IPS DF 19.7 (cell line): ENCODE measurements around the gene PAX2.
A peak's percentile ranks its signal among the peaks of the same experiment; 100 is the strongest.

Experiments used
- DNase-seq: peaks from one replicate; pipeline ENCODE4 v3.0.0-alpha.2; 2013; ENCODE audit warnings: low read depth, low spot score

The PAX2 gene

DNA sequence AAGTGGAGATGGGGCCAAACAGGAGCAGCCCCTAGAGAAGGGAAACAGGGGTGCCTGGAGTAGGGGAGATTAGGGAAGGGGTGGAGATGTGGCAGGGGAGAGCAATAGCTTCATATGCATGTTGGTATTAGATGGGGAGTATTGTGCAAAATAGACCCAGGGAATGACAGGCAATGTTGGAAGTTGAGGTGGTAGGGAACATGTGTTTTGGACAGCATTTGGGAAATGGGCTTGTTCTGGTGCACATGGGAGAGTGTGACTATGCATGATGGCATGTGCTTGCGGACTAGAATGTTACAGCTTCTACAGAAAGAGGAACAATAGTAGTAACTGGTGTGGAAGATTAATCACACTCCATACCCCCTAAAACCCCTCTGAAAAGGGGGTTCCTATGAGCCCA is 10.4 kb downstream of the PAX2 start:
- DNase-seq, result no peak

DNA sequence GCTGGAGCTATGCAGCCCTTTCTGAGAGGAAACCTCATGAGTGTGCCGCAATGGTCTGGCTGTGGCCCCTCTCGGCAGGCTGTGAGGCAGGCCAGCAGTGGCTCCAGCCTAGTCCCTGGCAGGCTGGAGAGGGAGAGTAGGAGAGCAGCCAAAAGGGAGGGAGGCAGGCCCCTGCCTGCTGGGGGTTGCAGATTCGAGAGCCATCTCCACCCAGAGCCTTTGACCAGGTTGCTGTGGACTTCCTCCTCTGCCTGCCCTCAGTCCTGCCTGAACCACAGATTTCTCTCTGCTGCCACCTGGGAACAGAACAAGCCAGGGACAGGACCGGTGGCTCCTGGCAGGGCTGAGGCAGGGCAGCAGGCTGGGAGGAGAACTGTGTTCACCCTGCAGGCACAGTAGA is 13.9 kb downstream of the PAX2 start:
- DNase-seq, result no peak

DNA sequence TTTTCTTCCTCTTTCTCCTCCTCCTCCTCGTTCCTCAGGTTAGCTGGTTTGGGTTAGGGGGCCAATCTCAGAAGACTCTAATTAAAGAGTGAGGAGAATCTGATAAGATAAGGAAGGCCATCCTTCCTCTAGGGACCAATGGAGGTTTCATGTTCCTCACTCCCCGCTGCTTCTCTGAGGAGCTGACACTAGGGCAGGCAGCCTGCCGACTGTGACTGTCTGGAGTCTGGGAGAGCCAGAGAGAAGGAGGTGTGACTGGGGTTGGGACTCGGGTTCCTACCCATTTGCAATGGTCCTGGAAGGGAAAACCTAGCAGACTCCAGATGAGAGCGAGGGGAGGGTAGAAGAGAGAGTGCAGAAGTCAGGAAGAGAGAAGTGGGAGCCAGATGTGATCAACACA is 15.3 kb downstream of the PAX2 start:
- no peak for DNase-seq

GRCh38 chr10:100761191-100761590 is 15.8 kb downstream of the PAX2 start:
- no peak for DNase-seq

DNA sequence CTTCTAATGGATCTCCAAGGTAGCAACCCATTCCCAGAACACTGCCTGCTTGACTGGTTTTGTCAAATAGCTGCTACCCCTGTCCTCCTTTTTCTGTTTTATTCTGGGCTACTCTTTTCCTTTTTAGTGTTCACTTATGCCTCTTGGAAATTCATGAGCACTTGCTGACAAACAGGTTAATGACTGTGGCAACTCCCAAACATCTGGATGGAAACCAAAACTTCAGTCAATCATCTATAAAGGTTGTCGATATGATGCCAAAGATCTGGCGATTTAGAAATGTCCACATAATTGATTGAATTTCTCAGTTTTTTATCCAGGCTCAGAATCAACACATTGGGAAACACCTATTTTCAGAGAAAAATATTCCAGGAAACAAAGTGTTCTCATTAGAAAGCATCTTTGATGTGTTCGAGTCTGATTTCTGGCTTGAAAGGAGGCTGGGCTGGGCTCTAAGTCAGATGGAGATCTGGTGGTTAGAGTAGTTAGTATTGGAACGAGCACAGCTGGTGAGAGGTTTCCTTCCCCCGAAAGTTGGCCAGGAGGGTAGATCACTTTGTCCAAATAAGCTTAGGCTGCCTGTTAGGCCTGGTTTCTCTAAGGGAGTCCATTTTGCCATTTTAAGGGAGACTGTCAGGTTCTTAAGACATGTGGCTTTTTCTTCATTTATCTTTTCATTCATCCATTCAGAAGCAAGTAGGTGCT is 17.8 kb downstream of the PAX2 start:
- no peak for DNase-seq

- no peak for DNase-seq
Measured at GRCh38 chr10:100766693-100767421, 21.5 kb downstream of the PAX2 start.

DNA sequence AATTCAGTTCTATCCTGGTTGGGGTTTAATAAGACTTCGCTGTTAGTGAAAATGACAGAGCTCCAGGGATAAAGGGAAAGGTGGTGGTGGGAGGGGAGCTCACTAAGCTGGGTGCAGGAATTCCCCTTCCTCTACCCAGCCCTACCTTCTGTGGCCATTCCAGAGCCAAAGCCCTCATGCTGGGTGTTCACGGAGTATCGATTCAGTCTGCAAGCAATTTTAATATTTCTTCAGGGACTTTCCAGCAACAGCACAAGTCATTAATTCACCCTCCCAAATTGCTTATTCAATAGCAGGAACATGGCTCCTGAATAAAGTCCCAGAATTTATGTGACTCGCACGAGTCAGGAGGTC is 22.0 kb downstream of the PAX2 start:
- no peak for DNase-seq

- no peak for DNase-seq
Measured at GRCh38 chr10:100769481-100769880, 24.1 kb downstream of the PAX2 start.

DNA sequence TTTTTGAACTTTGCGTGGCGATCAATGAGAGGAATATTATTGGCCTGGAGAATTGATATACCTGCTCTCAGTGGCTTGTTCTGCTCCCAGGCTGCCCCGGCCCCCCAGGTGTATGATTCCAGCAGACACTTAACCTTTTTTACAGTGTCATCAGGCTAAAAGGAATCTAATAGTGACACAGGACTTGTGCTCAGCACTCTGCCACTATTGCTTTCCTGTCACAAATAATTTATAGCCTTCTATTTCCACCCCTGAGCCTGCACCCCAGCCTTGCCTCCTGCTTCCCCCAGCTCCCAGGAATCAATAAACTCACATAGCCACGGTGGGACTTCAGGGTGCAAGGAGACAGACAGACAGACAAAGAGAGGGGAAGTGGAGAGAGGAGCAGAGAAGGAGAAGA is 28.3 kb downstream of the PAX2 start:
- DNase-seq, result no peak

DNA sequence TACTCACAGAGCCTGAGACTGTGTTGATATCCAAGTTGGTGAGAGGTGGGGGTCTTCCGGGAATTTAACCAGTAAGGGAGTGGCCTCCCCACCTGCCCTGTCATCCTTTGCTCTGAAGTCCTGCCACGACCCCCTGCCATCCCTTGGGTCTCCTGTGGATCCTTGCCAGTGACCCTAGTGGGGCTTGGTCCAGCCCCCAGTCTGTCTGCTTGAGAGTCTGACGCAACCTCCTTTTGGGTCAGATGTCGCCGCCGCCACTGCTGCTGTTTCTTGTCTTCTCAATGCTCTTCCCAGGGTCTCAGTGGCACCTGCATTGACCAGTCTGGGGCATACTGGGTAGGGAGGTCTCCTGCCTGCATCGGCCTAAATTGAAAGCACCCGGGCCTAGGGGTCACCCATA is 28.8 kb downstream of the PAX2 start:
- no peak for DNase-seq

DNA sequence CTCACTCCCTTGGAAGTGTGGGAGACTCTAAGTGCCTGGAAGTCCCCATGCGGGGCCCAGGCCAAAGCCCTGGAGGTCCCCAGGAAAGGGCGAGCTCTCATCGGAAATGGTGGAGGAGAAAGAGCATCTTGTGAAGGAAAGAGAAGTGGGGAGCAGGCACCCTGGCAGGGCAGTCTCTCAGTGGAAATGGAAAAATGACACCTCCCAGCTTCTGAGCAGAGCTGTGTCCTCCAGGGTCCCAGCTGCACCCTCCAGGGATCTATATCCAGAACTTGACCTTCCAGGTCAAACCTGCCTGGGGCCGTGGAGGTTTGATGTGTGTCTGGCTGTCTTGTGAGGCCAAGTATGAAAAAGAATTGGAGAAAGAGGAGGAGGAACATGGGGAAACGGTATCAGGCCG is 29.5 kb downstream of the PAX2 start:
- no peak for DNase-seq

DNA sequence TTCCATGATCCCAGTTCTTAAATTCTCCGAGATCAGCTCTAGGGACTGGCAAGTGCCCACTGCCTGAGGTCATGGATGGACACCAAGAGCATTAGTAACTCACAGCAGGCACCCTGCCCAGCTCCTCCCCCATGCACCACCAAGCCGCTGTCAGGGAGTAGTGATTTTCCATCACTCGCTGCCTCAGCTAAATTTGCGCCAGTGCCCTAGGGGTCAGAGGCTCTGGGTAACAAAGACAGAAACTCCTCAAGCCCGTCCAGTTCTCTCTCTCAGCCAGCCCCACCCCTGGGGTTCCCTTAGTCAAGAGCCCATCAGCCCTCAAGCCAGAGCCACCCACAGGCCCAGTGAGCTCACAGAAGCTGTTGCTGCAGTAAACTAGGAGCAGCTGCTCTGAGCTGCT is 30.0 kb downstream of the PAX2 start:
- DNase-seq, result no peak

DNA sequence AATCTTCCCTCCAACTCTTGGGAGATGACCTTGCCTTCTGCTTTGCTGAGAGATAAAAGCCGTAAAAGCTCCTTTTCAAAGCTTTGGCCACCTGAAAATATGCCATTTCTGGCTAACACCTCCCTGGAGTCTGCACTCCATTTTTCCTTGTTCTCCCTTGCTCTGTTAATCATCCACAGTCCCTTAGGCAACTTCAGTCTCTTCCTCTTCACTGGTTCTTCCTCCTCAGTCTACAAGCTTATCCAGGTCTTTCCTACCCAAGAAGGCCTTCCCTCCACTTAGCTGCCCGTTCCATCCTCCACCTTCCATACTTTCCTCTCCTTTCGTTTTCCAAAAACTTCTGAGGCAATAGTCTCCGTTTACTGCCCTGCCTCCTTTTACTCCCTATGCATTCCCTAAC is 30.5 kb downstream of the PAX2 start:
- no peak for DNase-seq

- peak; percentile 52 for DNase-seq
Measured at GRCh38 chr10:100776671-100777070, 31.3 kb downstream of the PAX2 start.

- DNase-seq, result no peak
Measured at GRCh38 chr10:100779329-100779728, 33.9 kb downstream of the PAX2 start.

- no peak for DNase-seq
Measured at GRCh38 chr10:100780324-100780723, 34.9 kb downstream of the PAX2 start.

- DNase-seq, result no peak
Measured at GRCh38 chr10:100781145-100781665, 35.8 kb downstream of the PAX2 start.

DNA sequence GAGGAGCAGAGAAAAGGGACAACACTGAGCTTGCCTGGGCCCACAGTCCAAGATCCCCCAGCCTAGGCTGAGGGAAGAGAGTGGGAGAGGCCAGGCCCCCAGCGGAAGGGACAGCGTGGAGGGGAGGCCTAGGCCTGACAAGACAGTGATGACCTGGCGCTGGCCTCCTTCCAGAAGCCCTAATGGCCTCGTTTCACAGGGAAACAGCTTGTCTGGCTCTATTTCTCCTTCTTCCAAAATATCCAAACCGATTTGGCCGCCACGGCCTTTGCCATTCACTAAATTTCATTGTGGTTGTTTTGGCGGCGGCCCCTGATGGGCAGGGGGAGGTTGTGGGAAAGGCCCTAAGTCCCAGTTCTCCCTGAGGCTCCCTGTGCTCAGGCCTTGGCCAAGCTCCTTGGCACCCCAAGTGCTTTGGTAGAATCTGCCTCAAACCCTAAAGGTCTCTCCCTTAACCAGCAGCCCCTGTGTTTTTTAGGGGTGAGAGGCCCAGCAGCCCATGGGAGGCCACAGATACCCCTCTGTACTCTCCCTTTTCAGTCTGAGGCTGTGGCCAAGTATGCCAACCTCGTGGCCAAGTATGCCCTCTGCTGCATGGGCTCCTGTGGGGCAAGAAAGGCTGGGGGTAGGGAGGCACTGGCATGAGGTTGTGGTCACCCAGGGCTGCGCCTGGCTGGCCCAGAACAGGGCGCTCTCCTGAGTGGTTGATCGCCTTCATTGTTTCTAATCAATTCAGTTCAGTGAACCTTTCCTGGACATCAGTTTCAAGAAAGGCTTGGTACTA is 37.3 kb downstream of the PAX2 start:
- DNase-seq, result no peak

DNA sequence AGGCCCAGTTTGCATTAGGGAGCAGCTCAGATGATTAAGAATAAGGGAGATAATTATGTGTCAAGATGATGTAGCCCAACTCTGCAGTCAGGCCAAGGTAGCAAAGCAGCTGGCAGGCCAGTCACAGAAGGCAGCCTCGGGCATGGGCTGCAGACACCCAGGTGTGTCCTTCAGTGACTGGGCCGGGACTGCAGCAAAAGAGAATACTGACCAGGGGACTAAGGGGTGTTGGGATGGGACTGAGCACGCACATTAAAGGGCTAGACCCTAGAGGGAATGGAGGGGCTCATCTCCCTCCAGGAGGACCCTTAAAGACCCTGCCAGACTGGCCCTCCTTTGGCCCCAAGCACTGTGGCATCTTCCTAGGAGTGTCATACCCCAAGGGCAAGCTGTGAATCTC is 38.7 kb downstream of the PAX2 start:
- DNase-seq, result no peak

- no peak for DNase-seq
Measured at GRCh38 chr10:100786591-100786990, 41.2 kb downstream of the PAX2 start.

- no peak for DNase-seq
Measured at GRCh38 chr10:100788002-100788903, 42.9 kb downstream of the PAX2 start.
